Measurements from ENCODE around the gene RBM6. TPM values are rescaled to one million over a fixed set of nuclear protein-coding genes. Genes with fewer than 3 reads are reported as not detected.

RBM6 gene
- total and polyA plus RNA-seq, 10 donors, result 104 to 320 (median 154) TPM

DNA sequence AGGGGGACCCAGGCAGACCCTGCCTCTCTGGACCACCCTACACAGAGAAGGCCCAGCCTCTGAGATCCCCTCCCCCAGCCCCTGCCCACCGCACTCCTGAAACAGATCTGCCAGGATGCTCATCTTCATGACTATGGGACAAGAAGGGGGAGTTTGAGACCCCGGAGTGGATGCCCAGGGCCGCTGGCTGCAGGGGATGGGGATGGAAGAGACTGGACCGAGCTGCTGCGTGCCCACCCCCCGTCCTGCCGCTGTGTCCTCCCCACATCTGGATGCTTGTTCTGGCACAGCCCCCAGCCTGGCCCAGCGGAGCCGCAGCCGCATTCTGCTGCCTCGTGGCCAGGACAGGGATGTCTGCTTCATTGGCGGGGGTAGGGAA, 184.8 kb downstream of the RBM6 start:
- 50 to 81% (median 74%) methylated on average over 8 to 12 of the region's 12 CpGs for WGBS, 5 donors
- H3K27ac ChIP-seq, result no peak overlapping the region
- peak in 2 of 3 donors; percentile 29 to 81 for TF ChIP-seq POLR2AphosphoS5 (IDR thresholded peaks at IDR 0.05)
- no peak for TF ChIP-seq POLR2A (IDR thresholded peaks at IDR 0.05)
- H3K27me3 ChIP-seq (replicated peaks in 1 of 7), result no peaks in the 10 kb centered on the region
- peaks cover 3 to 59% (median 31%) of the 10 kb centered on the region in 6 donors for H3K4me1 ChIP-seq
- no peaks in the 10 kb centered on the region for H3K9me3 ChIP-seq
- intact Hi-C loops (cut with DNase I; ENCODE audit: low total_unique reads), result loop anchor here (5.0 to 10.0 kb wide), 2 partner anchors 63 to 150 kb away; partner anchors contain the start of gene LSMEM2
- H3K36me3 ChIP-seq, result peaks cover 0 to 38% (median 15%) of the 10 kb centered on the region in 6 donors
- DNase-seq, result peak; percentile 67
- H3K4me3 ChIP-seq, result no peak overlapping the region

DNA sequence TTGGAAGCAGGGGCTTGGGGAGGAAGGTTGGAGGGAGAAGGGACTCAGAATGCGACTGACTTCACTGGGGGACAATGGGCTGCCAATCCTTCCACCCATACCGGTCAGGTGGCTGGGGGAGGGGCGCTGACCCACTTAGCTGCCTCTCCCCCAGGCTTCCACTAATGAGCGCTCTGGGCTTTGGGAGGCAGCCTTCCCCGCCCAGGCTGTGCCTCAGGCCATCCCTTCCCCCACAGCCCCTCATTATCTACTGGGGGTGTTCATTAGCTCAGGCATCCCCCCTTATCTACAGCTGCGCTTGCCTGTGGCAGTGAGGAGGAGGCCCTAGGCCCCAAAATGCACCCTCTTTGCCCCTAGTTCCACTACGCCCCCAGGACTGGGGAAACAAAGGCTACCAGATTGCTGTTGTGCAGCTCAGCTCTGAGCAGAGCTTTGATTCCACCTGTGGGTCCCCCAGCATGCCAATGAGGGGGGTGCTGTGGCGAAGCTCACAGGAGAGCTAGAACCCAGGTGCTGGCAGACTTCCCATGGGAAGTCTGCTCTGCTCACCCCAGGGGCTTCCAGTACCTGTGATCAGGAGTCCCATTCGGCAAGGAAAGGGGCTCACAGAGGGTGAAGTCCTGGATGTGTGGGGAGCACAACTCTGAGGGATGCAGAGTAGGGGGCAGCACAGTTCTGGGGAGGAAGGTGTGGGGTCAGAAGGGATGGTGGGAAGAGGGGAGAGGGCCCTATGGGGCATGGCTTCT, 185.8 kb downstream of the RBM6 start:
- H3K4me1 ChIP-seq, result peaks cover 3 to 59% (median 31%) of the 10 kb centered on the region in 6 donors
- H3K4me3 ChIP-seq, result no peak overlapping the region
- peak; percentile 35 for DNase-seq
- no peak overlapping the region for H3K27ac ChIP-seq
- 74 to 86% (median 79%) methylated on average over 8 to 9 of the region's 9 CpGs for WGBS, 5 donors
- H3K36me3 ChIP-seq, result peaks cover 0 to 29% (median 6%) of the 10 kb centered on the region in 6 donors
- no peaks in the 10 kb centered on the region for H3K27me3 ChIP-seq (replicated peaks in 1 of 7)
- intact Hi-C loops (cut with DNase I; ENCODE audit: low total_unique reads), result loop anchor here (10.0 kb wide), 1 partner anchor 149 kb away; the partner anchor contains the start of gene LSMEM2
- TF ChIP-seq POLR2A (IDR thresholded peaks at IDR 0.05), result no peak
- no peak for TF ChIP-seq POLR2AphosphoS5 (IDR thresholded peaks at IDR 0.05)
- TF ChIP-seq, protein P1, sequence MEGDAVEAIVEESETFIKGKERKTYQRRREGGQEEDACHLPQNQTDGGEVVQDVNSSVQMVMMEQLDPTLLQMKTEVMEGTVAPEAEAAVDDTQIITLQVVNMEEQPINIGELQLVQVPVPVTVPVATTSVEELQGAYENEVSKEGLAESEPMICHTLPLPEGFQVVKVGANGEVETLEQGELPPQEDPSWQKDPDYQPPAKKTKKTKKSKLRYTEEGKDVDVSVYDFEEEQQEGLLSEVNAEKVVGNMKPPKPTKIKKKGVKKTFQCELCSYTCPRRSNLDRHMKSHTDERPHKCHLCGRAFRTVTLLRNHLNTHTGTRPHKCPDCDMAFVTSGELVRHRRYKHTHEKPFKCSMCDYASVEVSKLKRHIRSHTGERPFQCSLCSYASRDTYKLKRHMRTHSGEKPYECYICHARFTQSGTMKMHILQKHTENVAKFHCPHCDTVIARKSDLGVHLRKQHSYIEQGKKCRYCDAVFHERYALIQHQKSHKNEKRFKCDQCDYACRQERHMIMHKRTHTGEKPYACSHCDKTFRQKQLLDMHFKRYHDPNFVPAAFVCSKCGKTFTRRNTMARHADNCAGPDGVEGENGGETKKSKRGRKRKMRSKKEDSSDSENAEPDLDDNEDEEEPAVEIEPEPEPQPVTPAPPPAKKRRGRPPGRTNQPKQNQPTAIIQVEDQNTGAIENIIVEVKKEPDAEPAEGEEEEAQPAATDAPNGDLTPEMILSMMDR (IDR thresholded peaks at IDR 0.05 in 8 of 11, conservative IDR thresholded peaks at IDR 0.05 in 3 of 11), result no peak
- H3K9me3 ChIP-seq, result no peaks in the 10 kb centered on the region

DNA sequence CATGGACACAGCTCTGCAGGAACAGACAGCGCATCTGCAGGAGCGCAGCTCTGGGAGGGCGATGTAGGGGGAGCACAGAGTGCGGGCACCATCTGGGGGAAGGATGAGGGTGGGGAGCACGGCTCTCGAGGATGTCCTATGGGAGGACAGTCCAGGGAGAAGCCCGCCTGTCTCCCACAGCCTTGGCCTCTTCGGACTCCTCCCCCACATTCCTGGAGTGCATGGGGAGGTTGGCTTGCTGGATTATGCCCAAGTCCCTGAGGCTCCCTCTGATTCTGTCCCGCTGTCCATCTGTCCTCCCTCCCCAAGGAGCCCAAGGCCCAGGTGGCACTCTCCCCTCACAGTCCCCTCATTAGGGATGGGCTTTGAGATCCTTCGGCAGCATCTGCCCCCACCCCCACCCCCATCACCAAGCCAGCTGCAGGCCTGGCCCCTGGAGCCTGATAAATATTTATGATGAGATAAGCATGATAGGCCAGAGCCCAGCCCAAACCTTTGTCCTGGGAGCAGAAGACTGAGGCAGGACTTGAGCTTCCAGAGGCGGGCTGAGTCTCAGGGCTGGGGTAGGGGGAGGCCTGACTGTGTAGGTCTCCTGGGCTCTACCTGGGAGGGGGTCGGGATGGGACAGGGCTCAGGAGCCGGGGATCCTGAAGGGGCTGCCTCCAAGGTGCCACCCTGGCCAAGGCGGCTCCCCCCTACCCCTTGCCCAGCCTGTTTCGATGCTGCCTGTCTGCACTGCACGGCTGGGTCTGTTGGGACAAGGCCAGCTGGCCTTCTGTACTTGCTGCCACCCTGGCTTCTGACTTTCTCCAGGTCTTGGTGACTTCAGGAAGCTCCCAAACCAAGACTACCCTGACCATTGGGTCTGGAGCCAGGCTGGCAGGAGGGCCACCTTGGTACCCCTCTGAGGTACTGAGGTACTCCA, 186.6 kb downstream of the RBM6 start:
- Histone ChIP-seq H3K4me1 (peaks cover 3 to 53% (median 29%) of the 10 kb centered on the region in 6 donors), H3K36me3 (peaks cover 0 to 21% (median 0%) of the 10 kb centered on the region in 6 donors), H3K4me3 (no peak overlapping the region), H3K9me3 (no peaks in the 10 kb centered on the region), H3K27ac (no peak overlapping the region), H3K27me3 (replicated peaks in 1 of 7) (no peaks in the 10 kb centered on the region)
- WGBS, 5 donors, result 75 to 87% (median 76%) methylated on average over 15 to 16 of the region's 16 CpGs
- intact Hi-C loops (cut with DNase I; ENCODE audit: low total_unique reads), result loop anchor here (10.0 kb wide), 1 partner anchor 148 kb away; the partner anchor contains the start of gene LSMEM2
- peak; percentile 73 for DNase-seq
- TF ChIP-seq POLR2AphosphoS5 (IDR thresholded peaks at IDR 0.05), result peak in 1 of 3 donors; percentile 36
- TF ChIP-seq, protein P1 (IDR thresholded peaks at IDR 0.05 in 8 of 11, conservative IDR thresholded peaks at IDR 0.05 in 3 of 11), result no peak

Other genes with a start within 250 kb of the RBM6 start
- 1 to 10 TPM in 2 of 7 donors, under 1 TPM in 1, not detected in 4; 0.23 to 1.6 (median 1.4) TPM for gene AMIGO3, start 220.5 kb upstream of the RBM6 start, total RNA-seq
- 1 to 10 TPM in 1 of 3 donors, under 1 TPM in 2; 0.52 to 1.1 (median 0.79) TPM for gene AMIGO3, start 220.5 kb upstream of the RBM6 start, polyA plus RNA-seq
- gene GMPPB, start 216.2 kb upstream of the RBM6 start, total RNA-seq, result 10 to 100 TPM; 24.0 to 34.3 (median 30.0) TPM
- gene GMPPB, start 216.2 kb upstream of the RBM6 start, polyA plus RNA-seq, result 10 to 100 TPM; 10.8 to 21.2 (median 11.1) TPM
- 10 to 100 TPM; 40.7 to 56.0 (median 51.4) TPM for gene IP6K1, start 153.6 kb upstream of the RBM6 start, total RNA-seq
- gene IP6K1, start 153.6 kb upstream of the RBM6 start, polyA plus RNA-seq, result 10 to 100 TPM in 1 of 3 donors, 1 to 10 TPM in 2; 8.6 to 21.4 (median 9.8) TPM
- not detected for gene CDHR4, start 140.3 kb upstream of the RBM6 start, total RNA-seq
- under 1 TPM in 2 of 3 donors, not detected in 1; 0.06 to 0.29 TPM for gene CDHR4, start 140.3 kb upstream of the RBM6 start, polyA plus RNA-seq
- gene INKA1, start 136.9 kb upstream of the RBM6 start, total RNA-seq, result 10 to 100 TPM in 3 of 7 donors, 1 to 10 TPM in 4; 2.8 to 14.9 (median 7.5) TPM
- 10 to 100 TPM; 17.3 to 30.6 (median 21.5) TPM for gene INKA1, start 136.9 kb upstream of the RBM6 start, polyA plus RNA-seq
- gene UBA7, start 126.2 kb upstream of the RBM6 start, total RNA-seq, result 100 to 1,000 TPM; 176 to 228 (median 218) TPM
- gene UBA7, start 126.2 kb upstream of the RBM6 start, polyA plus RNA-seq, result 100 to 1,000 TPM in 2 of 3 donors, 10 to 100 TPM in 1; 91.1 to 231 (median 230) TPM
- 1 to 10 TPM; 2.5 to 4.3 (median 3.9) TPM for gene TRAIP, start 83.6 kb upstream of the RBM6 start, total RNA-seq
- gene TRAIP, start 83.6 kb upstream of the RBM6 start, polyA plus RNA-seq, result 1 to 10 TPM; 2.1 to 3.5 (median 2.8) TPM
- not detected for gene CAMKV, start 70.2 kb upstream of the RBM6 start, total RNA-seq
- not detected for gene CAMKV, start 70.2 kb upstream of the RBM6 start, polyA plus RNA-seq
- 1 to 10 TPM; 1.1 to 7.7 (median 2.9) TPM for gene MST1R, start 36.3 kb upstream of the RBM6 start, total RNA-seq
- gene MST1R, start 36.3 kb upstream of the RBM6 start, polyA plus RNA-seq, result 1 to 10 TPM; 2.8 to 3.4 (median 3.2) TPM
- 1 to 10 TPM; 5.3 to 9.3 (median 7.5) TPM for gene MON1A, start 10.3 kb upstream of the RBM6 start, total RNA-seq
- 1 to 10 TPM; 3.4 to 5.9 (median 4.5) TPM for gene MON1A, start 10.3 kb upstream of the RBM6 start, polyA plus RNA-seq
- 100 to 1,000 TPM; 196 to 381 (median 263) TPM for gene RBM5, start 148.8 kb downstream of the RBM6 start, total RNA-seq
- 100 to 1,000 TPM in 2 of 3 donors, 10 to 100 TPM in 1; 79.2 to 190 (median 149) TPM for gene RBM5, start 148.8 kb downstream of the RBM6 start, polyA plus RNA-seq
- 100 to 1,000 TPM in 3 of 7 donors, 10 to 100 TPM in 4; 56.1 to 205 (median 98.8) TPM for gene SEMA3F, start 215.2 kb downstream of the RBM6 start, total RNA-seq
- gene SEMA3F, start 215.2 kb downstream of the RBM6 start, polyA plus RNA-seq, result 10 to 100 TPM; 16.9 to 34.2 (median 31.7) TPM